OCI-M2 (cell line): Measurements from ENCODE around the gene EFCAB8.

Source experiments
- DNase-seq: peaks from one replicate; lab custom pipeline; 2025; ENCODE audit not compliant: unreplicated experiment; lab: John Stamatoyannopoulos, UW

Gene EFCAB8

GRCh38 chr20:32858701-32859372 is at the start of gene EFCAB8:
Gene EFCAB8 (plus strand): TSS chr20:32858923. CDS start chr20:32863793, 4,870 bp downstream.
- no peak for DNase-seq

- DNase-seq = no peak
Observed at GRCh38 chr20:32809907-32810306, 48.8 kb upstream of the EFCAB8 start.

- DNase-seq = no peak
Observed at GRCh38 chr20:32810941-32811340, 47.8 kb upstream of the EFCAB8 start.

- no peak for DNase-seq
Observed at GRCh38 chr20:32811886-32812285, 46.8 kb upstream of the EFCAB8 start.

GRCh38 chr20:32819992-32820697 is 38.6 kb upstream of the EFCAB8 start:
- no peak for DNase-seq

- no peak for DNase-seq
Observed at GRCh38 chr20:32820698-32821377, 37.9 kb upstream of the EFCAB8 start.

GRCh38 chr20:32822225-32822624 is 36.5 kb upstream of the EFCAB8 start:
- no peak for DNase-seq

- DNase-seq = no peak
Observed at GRCh38 chr20:32823078-32823477, 35.6 kb upstream of the EFCAB8 start.

GRCh38 chr20:32823737-32824588 is 34.8 kb upstream of the EFCAB8 start:
- DNase-seq = no peak

- no peak for DNase-seq
Observed at GRCh38 chr20:32828029-32828680, 30.6 kb upstream of the EFCAB8 start.

GRCh38 chr20:32829311-32830005 is 29.3 kb upstream of the EFCAB8 start:
- DNase-seq = no peak

GRCh38 chr20:32830437-32830836 is 28.3 kb upstream of the EFCAB8 start:
- no peak for DNase-seq

GRCh38 chr20:32831982-32832381 is 26.7 kb upstream of the EFCAB8 start:
- DNase-seq = no peak

GRCh38 chr20:32832664-32833063 is 26.1 kb upstream of the EFCAB8 start:
- no peak for DNase-seq

GRCh38 chr20:32834972-32835371 is 23.8 kb upstream of the EFCAB8 start:
- DNase-seq = no peak

- no peak for DNase-seq
Observed at GRCh38 chr20:32837157-32837556, 21.6 kb upstream of the EFCAB8 start.

GRCh38 chr20:32839227-32839981 is 19.3 kb upstream of the EFCAB8 start:
- no peak for DNase-seq

- DNase-seq = no peak
Observed at GRCh38 chr20:32839982-32840285, 18.8 kb upstream of the EFCAB8 start.

- no peak for DNase-seq
Observed at GRCh38 chr20:32841174-32841573, 17.5 kb upstream of the EFCAB8 start.

GRCh38 chr20:32841632-32842031 is 17.1 kb upstream of the EFCAB8 start:
- DNase-seq = no peak
